Motor neuron (in vitro differentiated cells): ENCODE results near the gene ACOT8. TPM values are rescaled to one million over a fixed set of nuclear protein-coding genes. Genes with fewer than 3 reads are reported as not detected.
"Not testable (repeated sequence)": the region's sequence is repeated elsewhere in the genome, so short reads cannot be mapped to it uniquely, and the experiment has no call there.

Source experiments
- ATAC-seq, 8 experiments: fragments of 200-7000 bp; cut with Tn5 transposase; replicated peaks in 6 of 8; 2 replicates each; pipeline ENCODE4 v1.8.0; 2021; ENCODE audit warnings: mild to moderate bottlenecking in 8 of 8, moderate library complexity in 8 of 8
- H3K27ac ChIP-seq, 2 donors: fragments of 250-450 bp; sonication (Bioruptor Pico); 2 replicates each; pipeline ENCODE4 v1.9.0; 2021; ENCODE audit warnings: antibody characterized with exemption in 2 of 2, mild to moderate bottlenecking in 2 of 2, moderate library complexity in 1 of 2
- H3K4me1 ChIP-seq, 2 donors: fragments of 250-450 bp; sonication (Bioruptor Pico); replicated peaks in 1 of 2; 2 replicates each; pipeline ENCODE4 v1.6.1; 2021; ENCODE audit warnings: antibody characterized with exemption in 2 of 2, mild to moderate bottlenecking in 2 of 2, moderate library complexity in 1 of 2
- H3K4me3 ChIP-seq, 5 donors: fragments of 250-450 bp; sonication (Bioruptor Pico); 2 replicates each; pipeline ENCODE4 v1.9.0; 2021; ENCODE audit warnings: antibody characterized with exemption in 5 of 5, mild to moderate bottlenecking in 5 of 5, moderate library complexity in 4 of 5
- WGBS, 10 experiments: fragments of 450-650 bp; shearing (Covaris generic); methylation state at CpG; one replicate each; pipeline ENCODE4 v1.0.0; 2022; 5-methylcytosine and 5-hydroxymethylcytosine counted together
- in situ Hi-C, 9 experiments: fragments of 400-800 bp; cut with MboI; loops; one replicate each; pipeline ENCODE4 v1.15.0; 2021; ENCODE audit warnings: low sequenced_read_pairs in 9 of 9, low pct_unique_long_range_greater_than_20kb in 2 of 9; ENCODE audit not compliant: unreplicated experiment in 9 of 9
- total RNA-seq, 8 experiments: library from RNA; unstranded; fragments of 300-600 nt; gene quantifications; 2 replicates each; pipeline versions ENCODE4 v1.2.3 to v1.2.4, GENCODE V29; 2022

The ACOT8 gene
- 10 to 100 TPM; 25.8 to 46.6 (median 29.6) TPM for total RNA-seq

GRCh38 chr20:45857114-45857881, at the start of gene ACOT8, which contains the start of gene ZSWIM3:
Gene ACOT8, minus strand, starts transcription at chr20:45857392. Its CDS starts 77 bp downstream, at chr20:45857315.
Gene ZSWIM3, plus strand, starts transcription at chr20:45857614. Its CDS starts 212 bp downstream, at chr20:45857826.
- H3K27ac ChIP-seq = peak within 1 kb of the TSS; percentile 82 to 88
- peak; percentile 96 to 99 (median 98) for ATAC-seq
- in situ Hi-C loops = no loop called here
- H3K4me1 ChIP-seq = peaks cover 16 to 26% of the 10 kb centered on the region in 2 donors
- H3K4me3 ChIP-seq = peak within 1 kb of the TSS; percentile 75 to 86 (median 82)
- WGBS, 10 experiments = 0 to 4% (median 0%) methylated on average over 2 to 10 of the region's 36 CpGs; no CpG with 5 or more reads in 3 of the 10 experiments

- Histone ChIP-seq H3K27ac (no peak overlapping the region), H3K4me3 (no peak overlapping the region), H3K4me1 (peaks cover 0 to 10% of the 10 kb centered on the region in 2 donors)
- 29 to 100% (median 90%) methylated on average over 1 to 7 of the region's 8 CpGs; no CpG with 5 or more reads in 1 of the 10 experiments for WGBS, 10 experiments
- in situ Hi-C loops = no loop called here
- peak in 4 of 8 experiments; percentile 9 to 31 (median 20) for ATAC-seq
Measured at GRCh38 chr20:45905505-45906079, 48.4 kb upstream of the ACOT8 start.

GRCh38 chr20:45904583-45905504, 47.7 kb upstream of the ACOT8 start:
- ATAC-seq = peak in 5 of 8 experiments; percentile 16 to 81 (median 31)
- no peak overlapping the region for H3K4me3 ChIP-seq
- in situ Hi-C loops = no loop called here
- 64 to 91% (median 80%) methylated on average over 1 to 7 of the region's 16 CpGs; no CpG with 5 or more reads in 3 of the 10 experiments for WGBS, 10 experiments
- no peak overlapping the region for H3K27ac ChIP-seq
- peaks cover 0 to 6% of the 10 kb centered on the region in 2 donors for H3K4me1 ChIP-seq

GRCh38 chr20:45902199-45902701, 45.1 kb upstream of the ACOT8 start:
- Histone ChIP-seq H3K27ac (no peak overlapping the region), H3K4me1 (no peaks in the 10 kb centered on the region), H3K4me3 (no peak overlapping the region)
- in situ Hi-C loops = no loop called here
- peak in 2 of 8 experiments; percentile 7 to 15 for ATAC-seq
- WGBS, 10 experiments = 60 to 100% (median 95%) methylated on average over 1 to 5 of the region's 14 CpGs; no CpG with 5 or more reads in 4 of the 10 experiments

GRCh38 chr20:45901332-45901731, 44.1 kb upstream of the ACOT8 start:
- H3K4me3 ChIP-seq, H3K4me1 ChIP-seq, ATAC-seq, H3K27ac ChIP-seq, in situ Hi-C loops: not testable (repeated sequence)
- WGBS, 10 experiments = 80 to 100% (median 98%) methylated on average over 1 to 5 of the region's 6 CpGs; no CpG with 5 or more reads in 4 of the 10 experiments

GRCh38 chr20:45899046-45899835, 42.0 kb upstream of the ACOT8 start:
- WGBS, 10 experiments = 86 to 100% (median 94%) methylated on average over 1 to 6 of the region's 13 CpGs; no CpG with 5 or more reads in 5 of the 10 experiments
- no peaks in the 10 kb centered on the region for H3K4me1 ChIP-seq
- H3K27ac ChIP-seq = no peak overlapping the region
- in situ Hi-C loops = no loop called here
- H3K4me3 ChIP-seq = no peak overlapping the region
- ATAC-seq = peak in 4 of 8 experiments; percentile 18 to 29 (median 24)

GRCh38 chr20:45898285-45898684, 41.1 kb upstream of the ACOT8 start:
- ATAC-seq = peak in 2 of 8 experiments; percentile 7 to 24
- in situ Hi-C loops = no loop called here
- WGBS, 10 experiments = 60 to 80% (median 71%) methylated on average over 1 to 3 of the region's 12 CpGs; no CpG with 5 or more reads in 6 of the 10 experiments

GRCh38 chr20:45897692-45898091, 40.5 kb upstream of the ACOT8 start:
- ATAC-seq = peak in 1 of 8 experiments; percentile 5
- Histone ChIP-seq H3K4me3 (no peak overlapping the region), H3K4me1 (no peaks in the 10 kb centered on the region), H3K27ac (no peak overlapping the region)
- WGBS, 10 experiments = 40 to 100% (median 95%) methylated on average over 1 to 7 of the region's 7 CpGs; no CpG with 5 or more reads in 4 of the 10 experiments
- in situ Hi-C loops = no loop called here

More at GRCh38 chr20:45898285-45898684, 41.1 kb upstream of the ACOT8 start:
- H3K4me1 ChIP-seq = no peaks in the 10 kb centered on the region
- no peak overlapping the region for H3K27ac ChIP-seq
- no peak overlapping the region for H3K4me3 ChIP-seq

- Histone ChIP-seq H3K4me3 (no peak overlapping the region), H3K4me1 (no peaks in the 10 kb centered on the region), H3K27ac (no peak overlapping the region)
- in situ Hi-C loops = no loop called here
- WGBS, 10 experiments = 90 to 100% (median 96%) methylated on average over 1 to 2 of the region's 2 CpGs; no CpG with 5 or more reads in 4 of the 10 experiments
- ATAC-seq = no peak
Measured at GRCh38 chr20:45897289-45897688, 40.1 kb upstream of the ACOT8 start.

- Histone ChIP-seq H3K4me3 (no peak overlapping the region), H3K27ac (no peak overlapping the region), H3K4me1 (peaks cover 5 to 6% of the 10 kb centered on the region in 2 donors)
- ATAC-seq = no peak
- in situ Hi-C loops = no loop called here
- WGBS, 10 experiments = 91 to 100% (median 97%) methylated on average over 1 to 8 of the region's 14 CpGs; no CpG with 5 or more reads in 3 of the 10 experiments
Measured at GRCh38 chr20:45896641-45897161, 39.5 kb upstream of the ACOT8 start.

- 40 to 100% (median 40%) methylated on average over 1 of the region's 12 CpGs; no CpG with 5 or more reads in 7 of the 10 experiments for WGBS, 10 experiments
- ATAC-seq = no peak
- H3K4me1 ChIP-seq = peaks cover 6 to 8% of the 10 kb centered on the region in 2 donors
- no peak overlapping the region for H3K27ac ChIP-seq
- in situ Hi-C loops = no loop called here
- no peak overlapping the region for H3K4me3 ChIP-seq
Measured at GRCh38 chr20:45894797-45895196, 37.6 kb upstream of the ACOT8 start.
